WTC11 (cell line): ENCODE results near the gene GPR176.

Experiments
- CTCF ChIP-seq: fragments of 200-600 bp; IDR thresholded peaks from 2 replicates; pipeline ENCODE4 v1.8.0; 2022; ENCODE audit warnings: antibody characterized with exemption
- PRRX2 ChIP-seq: fragments of 250-450 bp; sonication (Bioruptor Pico); IDR thresholded peaks from 2 replicates; pipeline ENCODE4 v1.8.0; 2021; ENCODE audit warnings: mild to moderate bottlenecking
- ZNF263 ChIP-seq: sonication (generic); formaldehyde crosslinking; IDR thresholded peaks from 2 replicates; pipeline ENCODE4 v1.8.1; 2022; ENCODE audit warnings: low read depth, mild to moderate bottlenecking, moderate library complexity, missing genetic modification reagents

GRCh38 chr15:39918688-39919385, 1.2 kb downstream of the GPR176 start:
- TF ChIP-seq PRRX2 (CRISPR knock-in tag) = no peak
- no peak for TF ChIP-seq CTCF
- no peak for TF ChIP-seq ZNF263 (CRISPR knock-in tag)
